Endodermal cell (in vitro differentiated cells): ENCODE measurements around the gene MR1. TPM values are rescaled to one million over a fixed set of nuclear protein-coding genes. Genes with fewer than 3 reads are reported as not detected.

Source experiments
- DNase-seq: peaks from one replicate; pipeline ENCODE4 v3.0.0-alpha.2; 2017
- H3K27ac ChIP-seq: 2 replicates; pipeline ENCODE4 v1.5.1; 2013; ENCODE audit warnings: mild to moderate bottlenecking, low read depth, low read length, moderate library complexity
- H3K27me3 ChIP-seq: 2 replicates; pipeline ENCODE4 v1.6.1; 2013; ENCODE audit warnings: mild to moderate bottlenecking, low read length, moderate library complexity; ENCODE audit not compliant: insufficient read depth, control insufficient read depth, poor library complexity, severe bottlenecking
- H3K36me3 ChIP-seq: 2 replicates; pipeline ENCODE4 v1.7.0; 2013; ENCODE audit warnings: mild to moderate bottlenecking, low read length, moderate library complexity; ENCODE audit not compliant: control insufficient read depth, insufficient read depth
- H3K4me1 ChIP-seq: one replicate; pipeline ENCODE4 v1.7.0; 2013; ENCODE audit warnings: low read length; ENCODE audit not compliant: control insufficient read depth, insufficient read depth
- H3K4me3 ChIP-seq: 2 replicates; pipeline ENCODE4 v1.5.1; 2013; ENCODE audit warnings: mild to moderate bottlenecking, low read length, moderate library complexity
- H3K9ac ChIP-seq: 2 replicates; pipeline ENCODE4 v1.6.1; 2013; ENCODE audit warnings: mild to moderate bottlenecking, low read length, moderate library complexity; ENCODE audit not compliant: poor library complexity, severe bottlenecking; ENCODE audit errors: extremely low read depth
- H3K9me3 ChIP-seq: 2 replicates; pipeline ENCODE4 v1.6.1; 2013; ENCODE audit warnings: mild to moderate bottlenecking, low read length, moderate library complexity; ENCODE audit not compliant: control insufficient read depth
- H3K27ac Mint-ChIP-seq: 2 replicates; pipeline ENCODE4 v1.8.0; 2020; ENCODE audit warnings: mixed read lengths
- H3K27me3 Mint-ChIP-seq: 2 replicates; pipeline ENCODE4 v1.8.0; 2021; ENCODE audit warnings: mild to moderate bottlenecking, mixed read lengths; ENCODE audit not compliant: insufficient read depth
- H3K36me3 Mint-ChIP-seq: 2 replicates; pipeline ENCODE4 v1.8.0; 2020; ENCODE audit warnings: low read depth, mixed read lengths
- H3K4me1 Mint-ChIP-seq: 2 replicates; pipeline ENCODE4 v1.8.0; 2020; ENCODE audit warnings: mixed read lengths
- H3K4me3 Mint-ChIP-seq: 2 replicates; pipeline ENCODE4 v1.8.0; 2020; ENCODE audit warnings: mild to moderate bottlenecking, moderate library complexity, mixed read lengths
- H3K9me3 Mint-ChIP-seq: 2 replicates; pipeline ENCODE4 v1.8.0; 2020; ENCODE audit warnings: mild to moderate bottlenecking, mixed read lengths
- WGBS, 2 experiments: methylation state at CpG; one replicate each; pipeline versions ENCODE4 v1.1.5 to v1.1.7; 2013; ENCODE audit warnings: missing lambda C conversion rate in 2 of 2, mixed read lengths in 1 of 2; ENCODE audit not compliant: insufficient coverage in 1 of 2, insufficient read length in 1 of 2; 5-methylcytosine and 5-hydroxymethylcytosine counted together
- total RNA-seq, 2 donors: library from RNA; stranded (reverse); fragmentation: NEBNext Ultra II Directional in 1 of 2; extraction: Animal tissue kit (Norgen Biotek cat#: 25700) in 1 of 2; gene quantifications; 2 replicates in 1 of 2; 3 replicates in 1 of 2; pipeline ENCODE4 v1.2.1, GENCODE V29; 2021
- TF ChIP-seq, protein P1 (sequence below): fragments of 200-600 bp; sonication (generic); conservative IDR thresholded peaks from 2 replicates; pipeline ENCODE4 v1.5.0; 2021; ENCODE audit warnings: antibody characterized with exemption, mild to moderate bottlenecking

The MR1 gene
- total RNA-seq, 2 donors from 2014 or later, result 0.22 to 0.35 TPM

- DNase-seq, result no peak
- Histone ChIP-seq H3K9me3 (no peaks in the 10 kb centered on the region), H3K4me1 (no peaks in the 10 kb centered on the region), H3K36me3 (no peaks in the 10 kb centered on the region), H3K27ac (no peak overlapping the region), H3K27me3 (no peaks in the 10 kb centered on the region), H3K4me3 (no peak overlapping the region), H3K9ac (no peak overlapping the region)
- H3K4me3 Mint-ChIP-seq, result no peak overlapping the region
- H3K36me3 Mint-ChIP-seq, result peaks cover 8% of the 10 kb centered on the region
- TF ChIP-seq, protein P1, sequence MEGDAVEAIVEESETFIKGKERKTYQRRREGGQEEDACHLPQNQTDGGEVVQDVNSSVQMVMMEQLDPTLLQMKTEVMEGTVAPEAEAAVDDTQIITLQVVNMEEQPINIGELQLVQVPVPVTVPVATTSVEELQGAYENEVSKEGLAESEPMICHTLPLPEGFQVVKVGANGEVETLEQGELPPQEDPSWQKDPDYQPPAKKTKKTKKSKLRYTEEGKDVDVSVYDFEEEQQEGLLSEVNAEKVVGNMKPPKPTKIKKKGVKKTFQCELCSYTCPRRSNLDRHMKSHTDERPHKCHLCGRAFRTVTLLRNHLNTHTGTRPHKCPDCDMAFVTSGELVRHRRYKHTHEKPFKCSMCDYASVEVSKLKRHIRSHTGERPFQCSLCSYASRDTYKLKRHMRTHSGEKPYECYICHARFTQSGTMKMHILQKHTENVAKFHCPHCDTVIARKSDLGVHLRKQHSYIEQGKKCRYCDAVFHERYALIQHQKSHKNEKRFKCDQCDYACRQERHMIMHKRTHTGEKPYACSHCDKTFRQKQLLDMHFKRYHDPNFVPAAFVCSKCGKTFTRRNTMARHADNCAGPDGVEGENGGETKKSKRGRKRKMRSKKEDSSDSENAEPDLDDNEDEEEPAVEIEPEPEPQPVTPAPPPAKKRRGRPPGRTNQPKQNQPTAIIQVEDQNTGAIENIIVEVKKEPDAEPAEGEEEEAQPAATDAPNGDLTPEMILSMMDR, result no peak
- no peaks in the 10 kb centered on the region for H3K9me3 Mint-ChIP-seq
- no peak overlapping the region for H3K27ac Mint-ChIP-seq
- 95 to 97% methylated on average over 6 to 8 of the region's 8 CpGs for WGBS, 2 experiments
- H3K27me3 Mint-ChIP-seq, result no peaks in the 10 kb centered on the region
- peaks cover 16% of the 10 kb centered on the region for H3K4me1 Mint-ChIP-seq
Measured at GRCh38 chr1:181016563-181016962, 17.2 kb upstream of the MR1 start.

DNA sequence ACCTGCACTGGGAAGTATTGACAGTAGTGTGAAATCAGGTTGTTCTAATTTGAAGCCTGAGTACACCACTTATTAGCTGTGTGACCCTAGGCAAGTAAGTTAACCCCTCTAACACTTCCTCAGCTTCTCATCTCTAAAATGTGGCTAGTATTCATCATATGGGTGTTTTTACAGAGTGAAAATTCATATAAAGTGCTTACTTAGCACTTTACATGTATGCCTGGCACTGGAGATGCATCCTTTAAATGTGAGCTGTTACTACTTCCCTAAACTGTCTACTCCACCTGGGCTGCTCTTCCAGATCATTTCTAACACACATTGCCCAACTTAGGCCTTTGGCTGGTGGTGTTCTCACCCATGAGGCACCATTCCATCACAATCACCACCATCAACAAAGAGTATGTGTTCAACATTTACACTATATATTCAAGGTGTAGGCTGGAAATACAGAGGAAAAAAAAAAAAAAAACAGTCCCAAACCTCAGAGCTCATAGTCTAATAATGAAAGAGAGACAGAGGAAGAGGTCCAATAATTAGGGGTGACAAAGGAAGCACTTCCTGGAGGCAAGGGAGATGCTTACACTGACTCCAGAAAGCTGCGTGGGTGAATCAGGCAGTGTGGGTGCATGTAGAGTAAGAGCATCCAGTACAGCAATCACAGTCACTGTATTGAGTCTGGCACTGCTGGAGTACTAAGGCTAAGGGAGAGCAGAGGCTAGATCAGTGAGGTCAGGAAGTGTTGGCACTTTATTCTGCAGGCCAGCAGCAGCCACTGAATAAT, 14.7 kb upstream of the MR1 start:
- Histone ChIP-seq H3K4me1 (no peaks in the 10 kb centered on the region), H3K9me3 (no peaks in the 10 kb centered on the region), H3K27ac (no peak overlapping the region), H3K4me3 (no peak overlapping the region), H3K36me3 (no peaks in the 10 kb centered on the region), H3K9ac (no peak overlapping the region), H3K27me3 (no peaks in the 10 kb centered on the region)
- Mint-ChIP-seq H3K27ac (no peak overlapping the region), H3K9me3 (no peaks in the 10 kb centered on the region), H3K4me1 (peaks cover 14% of the 10 kb centered on the region), H3K36me3 (peaks cover 7% of the 10 kb centered on the region), H3K27me3 (no peaks in the 10 kb centered on the region), H3K4me3 (no peak overlapping the region)
- DNase-seq, result no peak
- WGBS, 2 experiments, result 31 to 45% methylated on average over 1 of the region's 1 CpG
- TF ChIP-seq, protein P1, result no peak

- Mint-ChIP-seq H3K9me3 (no peaks in the 10 kb centered on the region), H3K27ac (no peak overlapping the region), H3K27me3 (no peaks in the 10 kb centered on the region), H3K4me3 (peak overlapping the region; percentile 98), H3K36me3 (peaks cover 7% of the 10 kb centered on the region), H3K4me1 (peaks cover 14% of the 10 kb centered on the region)
- no peaks in the 10 kb centered on the region for H3K9me3 ChIP-seq
- TF ChIP-seq, protein P1, result no peak
- H3K4me1 ChIP-seq, result no peaks in the 10 kb centered on the region
- H3K27me3 ChIP-seq, result peaks cover 7% of the 10 kb centered on the region
- H3K36me3 ChIP-seq, result no peaks in the 10 kb centered on the region
- H3K4me3 ChIP-seq, result peak overlapping the region; percentile 97
- DNase-seq, result no peak
- peak overlapping the region; percentile 75 for H3K9ac ChIP-seq
- H3K27ac ChIP-seq, result no peak overlapping the region
- 77 to 83% methylated on average over 2 to 3 of the region's 3 CpGs for WGBS, 2 experiments
Measured at GRCh38 chr1:181021159-181021558, 12.6 kb upstream of the MR1 start.
